A549 (cell line): ENCODE measurements around the gene RPS13.

ENCODE experiments used
- EP300 ChIP-seq, 2 experiments: fragments of >200 bp; sonication (Bioruptor Twin); formaldehyde crosslinking; IDR thresholded peaks; 2 replicates in 1 of 2; 3 replicates in 1 of 2; pipeline ENCODE4 v1.6.1; 2016 to 2017
- POLR2AphosphoS2 ChIP-seq: conservative IDR thresholded peaks from 2 replicates; pipeline ENCODE4 v1.6.1; 2012; ENCODE audit warnings: low read length, improper control_type of control experiment, inconsistent platforms
- TF ChIP-seq, protein P1 (sequence below): fragments of >200 bp; sonication (Bioruptor Twin); formaldehyde crosslinking; IDR thresholded peaks from 3 replicates; pipeline ENCODE4 v1.5.1; 2016
- TF ChIP-seq, protein P2 (sequence below): IDR thresholded peaks from 2 replicates; pipeline ENCODE4 v1.6.1; 2012; ENCODE audit warnings: low read depth, borderline replicate concordance
- TF ChIP-seq, protein P3 (sequence below): fragments of 450-650 bp; IDR thresholded peaks from 2 replicates; pipeline ENCODE4 v1.6.1; 2014; ENCODE audit warnings: antibody characterized with exemption

- TF ChIP-seq POLR2AphosphoS2 (no peak), EP300 (IDR thresholded peaks at IDR 0.05) (no peak)
- TF ChIP-seq, protein P1, sequence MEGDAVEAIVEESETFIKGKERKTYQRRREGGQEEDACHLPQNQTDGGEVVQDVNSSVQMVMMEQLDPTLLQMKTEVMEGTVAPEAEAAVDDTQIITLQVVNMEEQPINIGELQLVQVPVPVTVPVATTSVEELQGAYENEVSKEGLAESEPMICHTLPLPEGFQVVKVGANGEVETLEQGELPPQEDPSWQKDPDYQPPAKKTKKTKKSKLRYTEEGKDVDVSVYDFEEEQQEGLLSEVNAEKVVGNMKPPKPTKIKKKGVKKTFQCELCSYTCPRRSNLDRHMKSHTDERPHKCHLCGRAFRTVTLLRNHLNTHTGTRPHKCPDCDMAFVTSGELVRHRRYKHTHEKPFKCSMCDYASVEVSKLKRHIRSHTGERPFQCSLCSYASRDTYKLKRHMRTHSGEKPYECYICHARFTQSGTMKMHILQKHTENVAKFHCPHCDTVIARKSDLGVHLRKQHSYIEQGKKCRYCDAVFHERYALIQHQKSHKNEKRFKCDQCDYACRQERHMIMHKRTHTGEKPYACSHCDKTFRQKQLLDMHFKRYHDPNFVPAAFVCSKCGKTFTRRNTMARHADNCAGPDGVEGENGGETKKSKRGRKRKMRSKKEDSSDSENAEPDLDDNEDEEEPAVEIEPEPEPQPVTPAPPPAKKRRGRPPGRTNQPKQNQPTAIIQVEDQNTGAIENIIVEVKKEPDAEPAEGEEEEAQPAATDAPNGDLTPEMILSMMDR, result no peak
- TF ChIP-seq, protein P2, sequence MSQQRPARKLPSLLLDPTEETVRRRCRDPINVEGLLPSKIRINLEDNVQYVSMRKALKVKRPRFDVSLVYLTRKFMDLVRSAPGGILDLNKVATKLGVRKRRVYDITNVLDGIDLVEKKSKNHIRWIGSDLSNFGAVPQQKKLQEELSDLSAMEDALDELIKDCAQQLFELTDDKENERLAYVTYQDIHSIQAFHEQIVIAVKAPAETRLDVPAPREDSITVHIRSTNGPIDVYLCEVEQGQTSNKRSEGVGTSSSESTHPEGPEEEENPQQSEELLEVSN, result no peak
- TF ChIP-seq, protein P3, sequence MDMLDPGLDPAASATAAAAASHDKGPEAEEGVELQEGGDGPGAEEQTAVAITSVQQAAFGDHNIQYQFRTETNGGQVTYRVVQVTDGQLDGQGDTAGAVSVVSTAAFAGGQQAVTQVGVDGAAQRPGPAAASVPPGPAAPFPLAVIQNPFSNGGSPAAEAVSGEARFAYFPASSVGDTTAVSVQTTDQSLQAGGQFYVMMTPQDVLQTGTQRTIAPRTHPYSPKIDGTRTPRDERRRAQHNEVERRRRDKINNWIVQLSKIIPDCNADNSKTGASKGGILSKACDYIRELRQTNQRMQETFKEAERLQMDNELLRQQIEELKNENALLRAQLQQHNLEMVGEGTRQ, result no peak
Measured at GRCh38 chr11:17117262-17117661, 39.8 kb upstream of the RPS13 start.
